ENCODE data around the gene HRH1. TPM values are rescaled to one million over a fixed set of nuclear protein-coding genes. Genes with fewer than 3 reads are reported as not detected.

HRH1 gene
- total and polyA plus RNA-seq, 2 donors (not counting 3 experiments of a cell fraction or from before 2014, with no cell fraction given): 16.2 to 21.2 TPM

GRCh38 chr3:11224010-11224409 lies 69.7 kb downstream of the HRH1 start:
- no peak overlapping the region for H2AFZ ChIP-seq (ENCODE audit: low read depth, low read length)
- peak overlapping the region; percentile 80 for H3K4me2 ChIP-seq (ENCODE audit: insufficient read depth, low read length)
- H3K27me3 ChIP-seq (ENCODE audit: control insufficient read depth in 2 of 2, insufficient read depth in 2 of 2, low read length in 2 of 2): no peaks in the 10 kb centered on the region
- POLR2A ChIA-PET: no interaction called here
- no peak for DNase-seq (ENCODE audit: low read depth, low spot score)
- no peaks in the 10 kb centered on the region for H3K9me1 ChIP-seq (replicated peaks; ENCODE audit: control insufficient read depth, extremely low read depth, insufficient read depth, low read length)
- dilution Hi-C loops (cut with MboI; ENCODE audit: extremely low pct_ligation_motif_present, low sequenced_read_pairs): no loop called here
- peaks cover 44% of the 10 kb centered on the region for H3K4me1 ChIP-seq (ENCODE audit: control insufficient read depth, extremely low read depth, insufficient read depth, low read length)
- H3K27ac ChIP-seq (ENCODE audit: insufficient read depth, low read depth, low read length): no peak overlapping the region
- intact Hi-C loops (cut with micrococcal nuclease): loop anchor here (5.0 kb wide), 1 partner anchor 162 kb away; no protein-coding TSS in a partner anchor
- no peaks in the 10 kb centered on the region for H4K20me1 ChIP-seq (replicated peaks; ENCODE audit: control insufficient read depth, extremely low read depth, insufficient read depth, low read length)
- peaks cover 86% of the 10 kb centered on the region for H3K79me2 ChIP-seq (ENCODE audit: control insufficient read depth, insufficient read depth, low read length)
- FAIRE-seq: no peak
- BruUV-seq (replicated peaks): no TSS peak
- peaks cover 1 to 2% of the 10 kb centered on the region in 2 experiments for H3K36me3 ChIP-seq (ENCODE audit: control insufficient read depth in 2 of 2, extremely low read depth in 1 of 2, insufficient read depth in 2 of 2, low read length in 2 of 2)
- no peak for TF ChIP-seq JUN (IDR thresholded peaks at IDR 0.05; ENCODE audit: borderline replicate concordance, insufficient read depth, insufficient read length, low read depth)
- no peak for TF ChIP-seq GATA2 (IDR thresholded peaks at IDR 0.05; ENCODE audit: insufficient read depth, insufficient read length, low read depth, low read length)
- no peak for TF ChIP-seq EZH2 (IDR thresholded peaks at IDR 0.05; ENCODE audit: borderline replicate concordance, low read depth, low read length, severe bottlenecking)
- TF ChIP-seq MAX (IDR thresholded peaks at IDR 0.05; ENCODE audit: insufficient read depth, insufficient read length): no peak
- no peak overlapping the region for H3K9ac ChIP-seq (replicated peaks; ENCODE audit: extremely low read depth, insufficient read depth, low read length)
- CTCF ChIA-PET: interaction anchor here (1.3 to 3.4 kb wide), 2 partner anchors 68 to 111 kb away, joined by 5 to 19 read pairs; partner anchors contain the start of gene HRH1
- peak overlapping the region in 1 of 3 experiments; percentile 16 for H3K4me3 ChIP-seq (replicated peaks in 1 of 3; ENCODE audit: insufficient read depth in 1 of 3, low read depth in 1 of 3, low read length in 3 of 3)
- no peaks in the 10 kb centered on the region for H3K9me3 ChIP-seq (replicated peaks; ENCODE audit: control insufficient read depth, insufficient read depth, low read length)

DNA sequence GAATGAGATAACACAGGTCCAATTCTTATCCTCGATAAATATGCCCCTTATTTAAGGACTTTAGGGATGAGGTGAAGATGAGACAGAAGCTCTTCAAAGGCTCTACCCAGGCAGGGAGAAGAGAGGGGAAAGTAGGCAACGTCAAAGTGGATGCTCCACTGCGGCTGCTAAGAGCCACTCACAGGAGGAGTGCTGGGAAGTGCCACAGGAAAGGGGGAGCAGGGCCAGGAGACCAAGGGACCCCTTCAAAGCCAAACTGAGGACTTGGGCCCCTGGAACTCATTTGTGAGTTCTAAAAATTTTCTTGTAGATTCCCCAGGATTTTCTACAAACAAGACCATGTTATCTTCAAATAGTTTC lies 70.6 kb downstream of the HRH1 start:
- POLR2A ChIA-PET: interaction anchor here (0.8 to 1.5 kb wide), 2 partner anchors 12 to 24 kb away, joined by 3 to 11 read pairs; no protein-coding TSS in a partner anchor
- no peak overlapping the region for H2AFZ ChIP-seq (ENCODE audit: low read depth, low read length)

More for the DNA sequence above, 70.6 kb downstream of the HRH1 start:
- peak overlapping the region; percentile 60 to 71 (median 65) for H3K4me3 ChIP-seq (replicated peaks in 1 of 3; ENCODE audit: insufficient read depth in 1 of 3, low read depth in 1 of 3, low read length in 3 of 3)
- H4K20me1 ChIP-seq (replicated peaks; ENCODE audit: control insufficient read depth, extremely low read depth, insufficient read depth, low read length): no peaks in the 10 kb centered on the region
- no peaks in the 10 kb centered on the region for H3K9me3 ChIP-seq (replicated peaks; ENCODE audit: control insufficient read depth, insufficient read depth, low read length)
- dilution Hi-C loops (cut with MboI; ENCODE audit: extremely low pct_ligation_motif_present, low sequenced_read_pairs) (no loop called here), intact Hi-C loops (cut with micrococcal nuclease) (loop anchor here (1.0 to 5.0 kb wide), 5 partner anchors 24 to 417 kb away; partner anchors contain the start of gene VGLL4)
- peak overlapping the region; percentile 98 for H3K9ac ChIP-seq (replicated peaks; ENCODE audit: extremely low read depth, insufficient read depth, low read length)
- H3K9me1 ChIP-seq (replicated peaks; ENCODE audit: control insufficient read depth, extremely low read depth, insufficient read depth, low read length): no peaks in the 10 kb centered on the region
- peaks cover 41% of the 10 kb centered on the region for H3K4me1 ChIP-seq (ENCODE audit: control insufficient read depth, extremely low read depth, insufficient read depth, low read length)
- FAIRE-seq: no peak
- H3K4me2 ChIP-seq (ENCODE audit: insufficient read depth, low read length): peak overlapping the region; percentile 92
- H3K36me3 ChIP-seq (ENCODE audit: control insufficient read depth in 2 of 2, extremely low read depth in 1 of 2, insufficient read depth in 2 of 2, low read length in 2 of 2): peaks cover 1 to 2% of the 10 kb centered on the region in 2 experiments
- H3K27ac ChIP-seq (ENCODE audit: insufficient read depth, low read depth, low read length): peak overlapping the region; percentile 98
- no peak for DNase-seq (ENCODE audit: low read depth, low spot score)
- H3K79me2 ChIP-seq (ENCODE audit: control insufficient read depth, insufficient read depth, low read length): peaks cover 81% of the 10 kb centered on the region
- no TSS peak for BruUV-seq (replicated peaks)
- CTCF ChIA-PET: interaction anchor here (1.0 to 3.4 kb wide), 8 partner anchors 12 to 110 kb away, joined by 3 to 19 read pairs (median 4); partner anchors contain the start of gene HRH1
- no peaks in the 10 kb centered on the region for H3K27me3 ChIP-seq (ENCODE audit: control insufficient read depth in 2 of 2, insufficient read depth in 2 of 2, low read length in 2 of 2)
- TF ChIP-seq CTCF (IDR thresholded peaks at IDR 0.05; ENCODE audit: extremely low read depth in 1 of 2, insufficient read depth in 1 of 2, low read depth in 1 of 2, low read length in 2 of 2): no peak
- TF ChIP-seq POLR2AphosphoS5 (IDR thresholded peaks at IDR 0.05; ENCODE audit: insufficient read depth, low read depth, low read length): no peak
- no peak for TF ChIP-seq GATA2 (IDR thresholded peaks at IDR 0.05; ENCODE audit: insufficient read depth, insufficient read length, low read depth, low read length)
- TF ChIP-seq JUN (IDR thresholded peaks at IDR 0.05; ENCODE audit: borderline replicate concordance, insufficient read depth, insufficient read length, low read depth): no peak
- TF ChIP-seq EZH2 (IDR thresholded peaks at IDR 0.05; ENCODE audit: borderline replicate concordance, low read depth, low read length, severe bottlenecking): no peak
- TF ChIP-seq MYC (IDR thresholded peaks at IDR 0.05; ENCODE audit: low read depth, low read length): no peak
- TF ChIP-seq MAX (IDR thresholded peaks at IDR 0.05; ENCODE audit: insufficient read depth, insufficient read length): no peak
- no peak for TF ChIP-seq FOS (IDR thresholded peaks at IDR 0.05; ENCODE audit: borderline replicate concordance, insufficient read depth, low read length)
- no peak for TF ChIP-seq POLR2A (IDR thresholded peaks at IDR 0.05; ENCODE audit: low read depth, low read length)
